HG03039 (cell line): Measurements from ENCODE around the gene DMD.
A peak's percentile ranks its signal among the peaks of the same experiment; 100 is the strongest.

ENCODE experiments used
- ATAC-seq: cut with Tn5 transposase; IDR thresholded peaks from one replicate; pipeline ENCODE4 v1.9.1; 2021; ENCODE audit warnings: mild to moderate bottlenecking, moderate library complexity; ENCODE audit not compliant: unreplicated experiment

Gene DMD

DNA sequence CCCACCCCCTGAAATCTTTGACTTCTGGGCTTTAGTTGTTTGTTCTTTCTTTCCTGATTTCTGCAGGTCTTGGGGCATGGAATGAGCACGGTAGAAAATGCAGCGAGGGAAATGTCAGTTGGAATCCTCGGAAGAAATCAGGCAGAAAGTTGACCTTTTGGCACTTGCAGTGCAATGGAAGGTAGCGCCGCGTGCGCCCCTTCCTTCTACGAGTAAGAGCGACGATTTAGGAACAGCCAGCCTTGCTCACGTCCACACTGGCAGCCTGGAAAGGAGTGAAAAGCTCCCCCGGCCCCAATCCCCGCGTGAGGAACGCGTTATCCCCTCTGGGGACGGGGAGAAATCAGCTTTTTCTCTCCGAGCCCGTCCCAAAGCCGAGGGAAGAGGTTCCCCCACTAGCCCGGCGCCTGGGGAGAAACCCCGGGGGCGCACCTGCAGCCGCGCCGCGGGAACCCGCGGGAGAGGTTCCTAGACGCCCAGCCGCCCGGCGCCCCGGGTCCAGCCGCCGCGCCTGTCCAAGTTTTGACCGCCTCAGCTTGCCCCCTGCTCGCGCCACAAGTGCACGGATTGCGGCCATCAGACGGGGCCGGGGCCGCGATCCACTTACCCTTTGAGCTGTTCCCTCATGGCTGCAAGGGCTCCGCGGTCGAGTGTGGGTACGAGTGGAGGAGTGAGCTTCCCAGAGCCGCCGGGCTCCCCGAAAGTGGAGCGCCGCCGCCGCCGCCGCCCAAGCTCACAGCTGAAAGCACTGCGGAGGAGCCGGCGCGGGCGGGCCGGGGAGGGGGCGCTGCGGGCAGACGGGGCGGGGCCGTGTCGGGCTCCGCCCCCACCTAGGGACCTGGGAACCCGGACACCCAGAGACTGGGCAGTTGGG lies 1944.9 kb downstream of the DMD start:
- ATAC-seq: peak; percentile 94

GRCh38 chrX:31265383-31265782 lies 1946.0 kb downstream of the DMD start:
- ATAC-seq: no peak

DNA sequence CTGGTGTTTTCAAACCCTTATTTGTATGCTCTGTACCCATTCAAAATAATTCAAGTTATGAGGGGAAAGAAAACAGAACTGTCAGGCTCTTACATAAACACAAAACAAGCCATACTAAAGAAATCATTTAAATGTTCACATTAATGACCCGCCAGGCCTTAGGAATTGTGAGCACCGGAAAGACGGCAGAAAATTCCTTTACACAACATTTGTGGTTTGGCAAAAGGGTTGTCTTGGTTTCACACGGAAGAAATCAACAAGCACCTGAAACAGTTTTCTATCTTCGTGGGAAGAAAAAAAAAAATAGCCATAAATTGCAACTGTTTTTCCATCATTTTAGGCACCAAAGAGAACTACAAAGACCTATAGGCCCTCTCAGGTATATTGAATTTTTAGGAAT lies 1951.0 kb downstream of the DMD start:
- no peak for ATAC-seq

- no peak for ATAC-seq
Measured at GRCh38 chrX:31258166-31258565, 1953.2 kb downstream of the DMD start.

GRCh38 chrX:31255310-31256033 lies 1955.9 kb downstream of the DMD start:
- ATAC-seq: no peak

GRCh38 chrX:31252133-31252532 lies 1959.2 kb downstream of the DMD start:
- no peak for ATAC-seq

DNA sequence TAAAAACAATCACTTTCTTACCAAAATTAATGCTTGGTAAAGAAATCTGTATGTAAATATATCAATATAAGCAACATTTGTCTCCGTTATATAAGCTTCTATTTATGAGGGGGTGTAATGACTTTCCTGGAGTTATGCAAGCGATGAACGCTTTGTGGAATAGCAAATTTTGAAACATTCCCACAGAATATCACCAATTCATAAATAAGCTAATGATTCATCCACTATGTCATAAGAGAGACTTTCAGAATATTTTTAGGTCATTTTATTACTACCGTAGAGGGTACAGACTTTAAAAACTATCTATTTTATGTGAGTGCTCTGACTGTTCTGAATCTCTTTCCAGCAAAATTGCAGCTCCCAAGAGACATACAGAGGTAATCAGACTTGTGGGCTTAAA lies 1960.0 kb downstream of the DMD start:
- ATAC-seq: no peak

DNA sequence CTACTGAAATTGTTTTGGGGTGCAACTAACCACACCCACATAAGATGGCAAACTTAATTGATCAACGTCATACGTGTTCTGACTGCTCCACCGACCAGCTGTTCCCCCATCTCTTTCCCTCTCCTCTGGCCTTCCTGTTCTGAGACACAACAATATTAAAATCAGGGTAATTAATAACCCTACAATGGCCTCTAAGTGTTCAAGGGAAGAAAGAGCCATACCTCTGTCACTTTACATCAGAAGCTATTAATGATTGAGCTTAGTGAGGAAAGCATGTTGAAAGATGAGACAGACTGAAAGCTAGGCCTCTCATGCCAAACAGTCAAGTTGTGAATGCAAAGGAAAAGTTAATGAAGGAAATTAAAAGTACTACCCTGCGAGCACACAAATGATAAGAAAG lies 1965.6 kb downstream of the DMD start:
- ATAC-seq: no peak

GRCh38 chrX:31243804-31244203 lies 1967.5 kb downstream of the DMD start:
- no peak for ATAC-seq

DNA sequence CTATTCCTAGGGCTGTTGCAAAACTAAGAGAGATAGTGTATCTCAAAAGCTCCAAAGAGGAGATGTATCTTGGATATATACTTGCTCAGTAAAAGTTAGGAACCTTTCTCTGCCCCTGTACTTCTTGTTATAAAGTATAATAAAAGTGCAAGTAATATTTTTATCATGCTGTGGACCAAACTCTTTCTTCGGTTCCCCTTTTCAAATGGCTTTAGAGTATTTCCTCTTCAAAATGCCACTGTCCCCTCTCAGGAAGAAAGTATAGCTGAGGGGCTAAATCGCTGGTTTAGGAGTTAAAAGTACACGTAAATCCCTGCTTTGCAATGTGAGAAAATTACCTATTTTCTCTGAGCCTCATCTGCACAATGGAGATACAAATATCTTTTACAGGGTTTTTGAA lies 1970.4 kb downstream of the DMD start:
- ATAC-seq: no peak

DNA sequence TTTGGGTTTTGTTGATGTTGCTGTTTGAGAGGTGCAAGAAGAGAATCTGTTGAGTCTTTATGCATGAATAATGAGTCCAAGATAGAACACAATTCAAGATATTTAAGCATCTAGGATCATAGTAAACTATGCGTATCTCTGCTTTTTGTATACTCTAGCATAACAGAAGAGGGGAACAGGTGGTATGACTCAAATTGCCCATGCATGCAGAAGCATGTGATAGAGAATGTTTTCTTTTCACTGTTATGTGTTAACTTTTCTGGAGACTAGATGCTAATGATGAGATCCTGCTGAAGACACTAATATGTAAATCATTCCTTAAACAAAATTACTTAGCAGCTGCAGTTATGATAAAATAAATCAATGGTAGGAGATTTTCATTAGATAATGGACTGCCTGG lies 1974.2 kb downstream of the DMD start:
- ATAC-seq: no peak

DNA sequence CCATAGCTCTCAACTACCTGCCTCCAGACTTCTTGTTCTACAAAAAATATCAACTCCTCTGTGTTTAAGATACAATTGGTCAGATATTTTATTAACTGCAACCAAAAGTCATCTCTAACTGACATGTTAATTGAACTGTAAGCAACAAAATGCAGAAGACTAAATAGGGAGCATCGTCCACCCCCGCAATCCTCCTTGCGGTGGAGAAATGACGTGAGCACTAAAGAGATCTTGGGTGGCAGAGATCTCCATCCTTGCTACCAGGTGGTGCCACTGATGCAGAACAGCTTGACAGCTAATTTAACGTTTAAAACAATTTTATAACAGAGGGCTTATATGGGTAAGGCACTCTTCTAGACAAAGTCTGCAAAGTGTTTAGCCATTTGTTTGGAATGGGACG lies 1975.1 kb downstream of the DMD start:
- peak; percentile 55 for ATAC-seq

DNA sequence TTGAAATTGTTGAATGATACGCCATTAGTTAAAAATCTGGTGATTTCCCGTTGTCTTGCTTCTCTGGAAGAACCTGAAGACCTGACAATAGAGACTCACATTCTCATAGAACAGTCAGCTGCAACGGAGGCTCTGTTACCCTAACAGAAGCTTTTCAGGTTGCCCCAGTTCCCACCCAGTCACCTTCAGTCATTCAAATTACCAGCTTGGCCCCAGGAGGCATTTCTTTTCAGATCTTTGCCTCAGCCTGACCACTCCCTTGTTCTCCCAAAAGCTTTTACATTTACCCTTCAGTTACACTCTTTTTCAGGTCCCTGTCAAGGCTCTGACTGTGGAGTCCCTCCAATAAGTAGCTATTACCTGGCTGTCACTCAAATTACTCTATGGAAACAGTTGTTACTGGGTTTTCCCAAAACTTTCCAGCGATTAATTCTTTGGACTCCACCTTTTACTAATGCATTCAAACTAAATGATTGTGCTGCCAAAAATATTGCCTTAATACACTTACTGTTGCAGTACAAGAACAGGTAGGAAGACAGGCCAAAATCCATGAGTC lies 1977.3 kb downstream of the DMD start:
- no peak for ATAC-seq

DNA sequence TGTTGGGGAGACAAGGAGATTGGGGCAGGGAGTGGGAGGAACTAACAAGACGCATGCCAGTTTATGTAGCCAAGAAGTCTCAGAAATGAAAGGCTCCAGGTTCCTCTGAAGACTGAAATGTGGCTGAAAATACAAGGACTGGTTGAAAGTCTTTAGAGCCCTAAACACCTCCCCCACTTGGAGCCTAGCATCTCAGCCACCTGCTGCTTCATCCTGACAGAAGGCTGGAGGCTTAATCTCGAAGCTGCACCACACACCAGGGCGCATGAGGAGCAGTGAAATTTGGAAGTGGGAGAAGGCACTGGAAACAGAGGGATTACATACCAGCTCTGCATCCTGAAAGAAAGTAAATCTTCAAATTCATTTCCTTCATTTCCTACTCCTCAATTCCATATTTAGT lies 1978.8 kb downstream of the DMD start:
- ATAC-seq: no peak

- ATAC-seq: peak; percentile 89
Measured at GRCh38 chrX:31228909-31229308, 1982.4 kb downstream of the DMD start.

- ATAC-seq: no peak
Measured at GRCh38 chrX:31228415-31228832, 1982.9 kb downstream of the DMD start.

DNA sequence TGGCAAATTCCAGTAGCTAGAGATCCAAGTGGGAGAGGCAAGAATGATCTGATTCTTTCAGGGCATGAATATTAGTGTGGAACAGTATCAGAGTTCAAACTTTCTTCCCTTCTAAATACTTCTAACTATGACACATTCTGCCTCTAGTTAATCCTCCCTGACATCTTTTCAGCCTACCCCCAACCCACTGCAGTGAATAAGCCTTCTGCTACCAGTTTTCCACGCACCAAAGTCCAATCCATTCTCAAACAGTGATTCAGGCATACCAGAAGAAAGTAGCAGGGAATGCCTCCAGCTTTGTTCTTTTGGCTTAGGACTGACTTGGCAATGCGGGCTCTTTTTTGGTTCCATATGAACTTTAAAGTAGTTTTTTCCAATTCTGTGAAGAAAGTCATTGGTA lies 1984.1 kb downstream of the DMD start:
- no peak for ATAC-seq

- ATAC-seq: no peak
Measured at GRCh38 chrX:31225819-31226218, 1985.5 kb downstream of the DMD start.

DNA sequence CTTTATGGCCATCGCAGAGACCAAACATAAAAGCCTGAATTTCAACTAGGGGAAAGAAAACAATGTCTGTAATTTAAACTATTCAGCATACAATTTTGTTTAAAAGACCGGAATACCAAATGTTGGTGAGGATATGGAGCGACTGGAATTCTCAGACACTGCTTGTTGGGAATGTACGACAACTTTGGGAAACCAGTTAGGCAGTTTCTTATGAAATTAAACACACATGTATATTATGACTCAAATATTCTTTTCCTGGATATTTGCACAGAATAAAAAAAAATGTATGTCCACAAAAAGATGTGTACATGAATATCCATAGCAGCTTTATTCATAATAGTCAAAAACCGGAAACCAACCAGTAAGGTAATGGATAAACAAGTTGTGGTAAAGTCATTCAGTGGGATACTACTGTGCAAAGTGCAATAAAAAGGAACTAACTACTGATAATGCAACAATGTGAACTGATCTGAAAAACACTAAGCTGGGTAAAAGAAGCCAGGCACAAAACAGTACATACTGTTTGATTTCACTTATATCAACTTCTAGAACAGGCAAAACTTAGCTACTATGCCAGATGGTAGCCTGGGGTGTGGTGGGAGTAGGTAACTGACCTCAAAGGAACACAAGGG lies 1986.9 kb downstream of the DMD start:
- no peak for ATAC-seq

DNA sequence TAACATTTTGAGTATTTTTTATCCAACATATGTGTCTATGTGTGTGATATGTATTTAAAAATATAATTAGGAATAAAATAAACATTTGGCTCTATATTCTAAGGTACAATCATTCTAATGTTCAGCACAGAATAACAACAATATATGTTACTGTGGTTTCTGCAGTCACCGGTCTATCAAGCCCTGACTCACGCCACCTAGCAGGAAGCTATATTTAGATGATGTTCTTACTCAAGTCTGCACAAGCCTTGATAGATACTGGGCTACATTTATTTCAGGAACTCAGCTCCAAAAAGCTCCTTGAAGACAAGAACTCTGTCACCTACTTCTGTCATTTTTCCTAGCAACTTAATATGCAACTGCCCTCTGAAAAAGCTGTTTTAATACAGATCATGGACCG lies 1987.5 kb downstream of the DMD start:
- peak; percentile 78 for ATAC-seq

DNA sequence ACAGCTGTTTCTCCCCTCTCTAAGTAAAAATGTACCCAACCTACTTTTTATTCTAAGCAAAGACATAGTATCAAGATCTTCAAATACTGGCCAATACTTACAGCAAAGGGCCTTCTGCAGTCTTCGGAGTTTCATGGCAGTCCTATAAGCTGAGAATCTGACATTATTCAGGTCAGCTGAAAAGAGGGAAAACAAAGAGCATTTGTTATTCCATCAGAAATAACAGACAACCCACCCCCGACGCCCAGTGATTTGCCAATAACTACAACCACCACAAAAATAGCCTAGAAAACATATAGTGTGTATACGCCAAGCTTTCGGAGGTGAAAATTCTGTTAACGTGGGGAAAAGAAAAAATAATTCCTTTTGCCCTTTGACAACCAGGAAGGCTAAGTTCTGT lies 1988.4 kb downstream of the DMD start:
- no peak for ATAC-seq

DNA sequence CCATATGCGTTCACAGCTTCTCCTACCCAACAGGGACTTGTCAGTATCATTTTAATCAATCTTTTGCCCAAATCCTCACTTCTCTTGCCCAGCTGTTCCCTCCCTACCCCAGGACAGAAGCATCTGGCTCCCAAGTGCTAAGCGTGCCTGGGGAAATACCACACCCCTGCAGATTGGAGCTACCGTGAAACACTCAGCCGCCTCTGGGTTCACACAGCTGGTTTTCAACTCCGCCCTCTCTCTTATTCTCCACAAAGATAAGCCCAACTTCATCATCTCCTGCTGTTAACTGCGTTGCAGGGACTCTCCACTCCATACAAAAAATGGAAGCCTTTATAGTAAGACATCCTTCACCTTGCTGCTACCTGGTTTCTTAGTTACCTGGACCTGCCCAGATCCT lies 1992.2 kb downstream of the DMD start:
- ATAC-seq: no peak
